Gastrocnemius medialis (tissue), 4 donors: Measurements from ENCODE around the gene PLD5.

ENCODE experiments used
- CTCF ChIP-seq, 5 experiments: fragments of 450-650 bp in 3 of 5; fragments of 200-600 bp in 2 of 5; sonication (generic) in 2 of 5; IDR thresholded peaks in 4 of 5; conservative IDR thresholded peaks in 1 of 5; 1 replicate in 4 of 5; 2 replicates in 1 of 5; pipeline ENCODE4 v1.5.1; 2016 to 2019; ENCODE audit warnings: antibody characterized with exemption in 5 of 5, mild to moderate bottlenecking in 3 of 5, moderate library complexity in 3 of 5
- POLR2A ChIP-seq, 2 donors: fragments of 450-650 bp; IDR thresholded peaks; one replicate each; pipeline ENCODE4 v1.6.1; 2017; ENCODE audit warnings: antibody characterized with exemption in 2 of 2, mild to moderate bottlenecking in 2 of 2, moderate library complexity in 2 of 2

GRCh38 chr1:242440757-242441156 lies 83.7 kb downstream of the PLD5 start:
- TF ChIP-seq CTCF (IDR thresholded peaks at IDR 0.05 in 4 of 5, conservative IDR thresholded peaks at IDR 0.05 in 1 of 5) (no peak), POLR2A (IDR thresholded peaks at IDR 0.05) (no peak)
